Lower leg skin (tissue), 3 donors: Measurements from ENCODE around the gene SPCS3.

Experiments used
- POLR2A ChIP-seq, 2 donors: fragments of 450-650 bp; IDR thresholded peaks; one replicate each; pipeline ENCODE4 v1.6.1; 2016 to 2017; ENCODE audit warnings: antibody characterized with exemption in 2 of 2, mild to moderate bottlenecking in 1 of 2, moderate library complexity in 1 of 2
- TF ChIP-seq, protein P1 (sequence below), 3 donors: fragments of 450-650 bp; IDR thresholded peaks; one replicate each; pipeline ENCODE4 v1.5.1; 2016; ENCODE audit warnings: antibody characterized with exemption in 3 of 3, mild to moderate bottlenecking in 3 of 3, moderate library complexity in 2 of 3

DNA sequence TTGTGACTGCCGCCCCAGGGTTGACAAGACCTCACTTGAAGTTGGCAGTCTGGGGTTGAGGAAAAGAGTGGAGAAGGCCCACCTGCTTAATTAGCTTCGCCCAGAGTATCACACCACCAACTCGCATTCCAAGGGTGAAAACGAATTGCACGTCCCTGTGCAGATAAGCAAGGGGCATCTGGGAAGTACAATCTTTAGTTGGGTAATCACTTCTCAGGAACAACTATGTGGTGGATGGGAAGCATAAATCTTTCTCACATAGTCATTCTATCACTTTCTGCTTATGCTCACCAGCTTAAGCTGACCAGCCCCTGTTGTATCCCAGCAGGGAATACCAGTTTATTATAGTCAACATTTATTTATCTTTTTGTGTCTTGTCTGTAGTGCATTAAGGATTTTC is 14.3 kb downstream of the SPCS3 start:
- no peak for TF ChIP-seq POLR2A (IDR thresholded peaks at IDR 0.05)
- TF ChIP-seq, protein P1, sequence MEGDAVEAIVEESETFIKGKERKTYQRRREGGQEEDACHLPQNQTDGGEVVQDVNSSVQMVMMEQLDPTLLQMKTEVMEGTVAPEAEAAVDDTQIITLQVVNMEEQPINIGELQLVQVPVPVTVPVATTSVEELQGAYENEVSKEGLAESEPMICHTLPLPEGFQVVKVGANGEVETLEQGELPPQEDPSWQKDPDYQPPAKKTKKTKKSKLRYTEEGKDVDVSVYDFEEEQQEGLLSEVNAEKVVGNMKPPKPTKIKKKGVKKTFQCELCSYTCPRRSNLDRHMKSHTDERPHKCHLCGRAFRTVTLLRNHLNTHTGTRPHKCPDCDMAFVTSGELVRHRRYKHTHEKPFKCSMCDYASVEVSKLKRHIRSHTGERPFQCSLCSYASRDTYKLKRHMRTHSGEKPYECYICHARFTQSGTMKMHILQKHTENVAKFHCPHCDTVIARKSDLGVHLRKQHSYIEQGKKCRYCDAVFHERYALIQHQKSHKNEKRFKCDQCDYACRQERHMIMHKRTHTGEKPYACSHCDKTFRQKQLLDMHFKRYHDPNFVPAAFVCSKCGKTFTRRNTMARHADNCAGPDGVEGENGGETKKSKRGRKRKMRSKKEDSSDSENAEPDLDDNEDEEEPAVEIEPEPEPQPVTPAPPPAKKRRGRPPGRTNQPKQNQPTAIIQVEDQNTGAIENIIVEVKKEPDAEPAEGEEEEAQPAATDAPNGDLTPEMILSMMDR (IDR thresholded peaks at IDR 0.05), result no peak
